Osteoblast (primary cell): Measurements from ENCODE around the gene PTPN14. TPM values are rescaled to one million over a fixed set of nuclear protein-coding genes. Genes with fewer than 3 reads are reported as not detected.

ENCODE experiments used
- DNase-seq: peaks from one replicate; pipeline ENCODE4 v3.0.0; 2011; ENCODE audit warnings: low spot score, mixed read lengths; ENCODE audit not compliant: insufficient read length; ENCODE audit errors: missing footprints
- H2AFZ ChIP-seq: 2 replicates; pipeline ENCODE4 v1.6.0; 2011; ENCODE audit warnings: mild to moderate bottlenecking, low read length
- H3K27ac ChIP-seq: 2 replicates; pipeline ENCODE4 v1.5.1; 2011; ENCODE audit warnings: mild to moderate bottlenecking, low read depth, low read length, moderate library complexity
- H3K27me3 ChIP-seq: 2 replicates; pipeline ENCODE4 v1.6.0; 2012; ENCODE audit warnings: mild to moderate bottlenecking, control low read depth, inconsistent platforms, low read length, moderate library complexity; ENCODE audit not compliant: insufficient read depth
- H3K36me3 ChIP-seq: 2 replicates; pipeline ENCODE4 v1.5.1; 2011; ENCODE audit warnings: mild to moderate bottlenecking, low read length, control low read depth, moderate library complexity; ENCODE audit not compliant: insufficient read depth
- H3K4me1 ChIP-seq: 2 replicates; pipeline ENCODE4 v1.5.1; 2011; ENCODE audit warnings: mild to moderate bottlenecking, low read length, control low read depth, moderate library complexity; ENCODE audit not compliant: insufficient read depth
- H3K4me2 ChIP-seq: 2 replicates; pipeline ENCODE4 v1.6.0; 2011; ENCODE audit warnings: mild to moderate bottlenecking, low read length; ENCODE audit not compliant: insufficient read depth
- H3K4me3 ChIP-seq: fragments of 200-600 bp; sonication (generic); 3 replicates; pipeline ENCODE4 v1.5.1; 2012; ENCODE audit warnings: mild to moderate bottlenecking, low read length, inconsistent platforms; ENCODE audit not compliant: insufficient read depth
- H3K79me2 ChIP-seq: 2 replicates; pipeline ENCODE4 v1.6.0; 2012; ENCODE audit warnings: mild to moderate bottlenecking, low read length, control low read depth, inconsistent platforms; ENCODE audit not compliant: insufficient read depth
- H3K9me3 ChIP-seq: 2 replicates; pipeline ENCODE4 v1.5.1; 2011; ENCODE audit warnings: low read depth, low read length, control low read depth
- H4K20me1 ChIP-seq: 2 replicates; pipeline ENCODE4 v1.6.0; 2012; ENCODE audit warnings: mild to moderate bottlenecking, low read length, control low read depth; ENCODE audit not compliant: insufficient read depth
- total RNA-seq: library from RNA; depleted of rRNA; stranded (reverse); fragments of >200 nt; gene quantifications from 2 replicates; pipeline ENCODE4 v1.2.3, GENCODE V29; 2012
- TF ChIP-seq, protein P1 (sequence below): IDR thresholded peaks from 2 replicates; pipeline ENCODE4 v1.5.1; 2011; ENCODE audit warnings: mild to moderate bottlenecking, low read depth, low read length, moderate library complexity; ENCODE audit errors: extremely low read depth

Gene PTPN14
- total RNA-seq, 1 donor: 131 TPM

- Histone ChIP-seq H4K20me1 (no peaks in the 10 kb centered on the region), H3K36me3 (no peaks in the 10 kb centered on the region), H3K9me3 (no peaks in the 10 kb centered on the region), H3K4me1 (peaks cover 10% of the 10 kb centered on the region), H3K79me2 (no peaks in the 10 kb centered on the region), H3K27ac (no peak overlapping the region), H3K4me2 (no peak overlapping the region), H3K4me3 (no peak overlapping the region), H2AFZ (no peak overlapping the region), H3K27me3 (no peaks in the 10 kb centered on the region)
- TF ChIP-seq, protein P1, sequence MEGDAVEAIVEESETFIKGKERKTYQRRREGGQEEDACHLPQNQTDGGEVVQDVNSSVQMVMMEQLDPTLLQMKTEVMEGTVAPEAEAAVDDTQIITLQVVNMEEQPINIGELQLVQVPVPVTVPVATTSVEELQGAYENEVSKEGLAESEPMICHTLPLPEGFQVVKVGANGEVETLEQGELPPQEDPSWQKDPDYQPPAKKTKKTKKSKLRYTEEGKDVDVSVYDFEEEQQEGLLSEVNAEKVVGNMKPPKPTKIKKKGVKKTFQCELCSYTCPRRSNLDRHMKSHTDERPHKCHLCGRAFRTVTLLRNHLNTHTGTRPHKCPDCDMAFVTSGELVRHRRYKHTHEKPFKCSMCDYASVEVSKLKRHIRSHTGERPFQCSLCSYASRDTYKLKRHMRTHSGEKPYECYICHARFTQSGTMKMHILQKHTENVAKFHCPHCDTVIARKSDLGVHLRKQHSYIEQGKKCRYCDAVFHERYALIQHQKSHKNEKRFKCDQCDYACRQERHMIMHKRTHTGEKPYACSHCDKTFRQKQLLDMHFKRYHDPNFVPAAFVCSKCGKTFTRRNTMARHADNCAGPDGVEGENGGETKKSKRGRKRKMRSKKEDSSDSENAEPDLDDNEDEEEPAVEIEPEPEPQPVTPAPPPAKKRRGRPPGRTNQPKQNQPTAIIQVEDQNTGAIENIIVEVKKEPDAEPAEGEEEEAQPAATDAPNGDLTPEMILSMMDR: no peak
- DNase-seq: no peak
Measured at GRCh38 chr1:214588963-214589597, 37.7 kb upstream of the PTPN14 start.

- TF ChIP-seq, protein P1: no peak
- H2AFZ ChIP-seq: no peak overlapping the region
Measured at GRCh38 chr1:214587165-214587564, 35.8 kb upstream of the PTPN14 start.

GRCh38 chr1:214586621-214587020 is 35.2 kb upstream of the PTPN14 start:
- Histone ChIP-seq H3K4me2 (no peak overlapping the region), H3K79me2 (no peaks in the 10 kb centered on the region), H2AFZ (no peak overlapping the region), H4K20me1 (no peaks in the 10 kb centered on the region), H3K27ac (no peak overlapping the region), H3K4me1 (peaks cover 32% of the 10 kb centered on the region), H3K36me3 (no peaks in the 10 kb centered on the region), H3K4me3 (no peak overlapping the region), H3K9me3 (no peaks in the 10 kb centered on the region), H3K27me3 (no peaks in the 10 kb centered on the region)
- TF ChIP-seq, protein P1: no peak
- no peak for DNase-seq

More at GRCh38 chr1:214587165-214587564, 35.8 kb upstream of the PTPN14 start:
- peaks cover 27% of the 10 kb centered on the region for H3K4me1 ChIP-seq
- no peaks in the 10 kb centered on the region for H3K27me3 ChIP-seq
- H3K79me2 ChIP-seq: no peaks in the 10 kb centered on the region
- no peak overlapping the region for H3K27ac ChIP-seq
- no peak for DNase-seq
- no peaks in the 10 kb centered on the region for H4K20me1 ChIP-seq
- no peaks in the 10 kb centered on the region for H3K36me3 ChIP-seq
- no peaks in the 10 kb centered on the region for H3K9me3 ChIP-seq
- H3K4me2 ChIP-seq: no peak overlapping the region
- H3K4me3 ChIP-seq: no peak overlapping the region

DNA sequence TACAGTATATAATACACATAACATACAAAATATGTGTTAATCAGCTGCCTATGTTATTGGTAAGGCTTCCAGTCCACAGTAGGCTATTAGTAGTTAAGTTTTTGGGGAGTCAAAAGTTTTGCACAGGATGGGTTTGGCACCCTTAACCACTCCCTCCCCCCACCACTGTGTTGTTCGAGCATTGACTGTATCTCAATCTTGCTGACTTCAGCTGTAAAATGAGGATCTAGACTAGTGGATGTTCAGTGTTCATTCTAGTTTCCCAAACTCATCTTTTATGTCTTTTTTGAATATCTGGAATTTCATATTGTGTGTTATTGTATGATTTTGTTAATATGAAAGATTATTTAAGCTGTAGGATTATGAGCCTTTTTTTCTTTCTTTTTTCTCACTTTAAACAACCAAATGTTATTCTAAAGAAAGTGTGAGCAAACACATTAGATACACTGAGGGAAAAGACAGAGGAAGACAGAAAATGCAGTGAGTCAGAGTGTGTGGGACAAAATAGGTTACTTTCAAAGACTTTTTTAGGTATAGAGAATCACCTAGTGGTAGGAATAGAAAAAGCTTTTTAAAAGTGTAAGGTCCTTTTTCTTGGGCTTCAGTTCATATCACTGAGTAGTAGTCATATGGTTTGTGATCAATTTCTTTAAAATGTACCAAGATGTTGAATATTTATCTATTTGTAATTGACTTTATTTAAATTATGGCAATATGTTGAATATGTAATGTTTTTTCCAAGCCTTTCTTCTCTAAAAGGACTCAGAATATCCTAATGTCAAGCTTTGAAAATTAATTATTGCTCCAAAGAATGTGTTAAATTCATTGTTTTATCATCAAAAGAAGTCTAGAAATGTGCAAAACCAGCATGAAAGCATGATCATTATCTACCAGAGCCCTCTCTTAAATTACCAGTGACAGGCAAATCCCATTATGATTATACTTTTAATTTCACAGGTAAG is 33.7 kb upstream of the PTPN14 start:
- Histone ChIP-seq H2AFZ (no peak overlapping the region), H3K4me3 (no peak overlapping the region), H3K36me3 (no peaks in the 10 kb centered on the region), H4K20me1 (no peaks in the 10 kb centered on the region), H3K27ac (peak overlapping the region; percentile 59), H3K4me1 (peaks cover 42% of the 10 kb centered on the region), H3K9me3 (no peaks in the 10 kb centered on the region), H3K79me2 (no peaks in the 10 kb centered on the region), H3K27me3 (no peaks in the 10 kb centered on the region), H3K4me2 (peak overlapping the region; percentile 25)
- DNase-seq: no peak
- TF ChIP-seq, protein P1: peak; percentile 91
